Measurements from ENCODE around the gene ST8SIA6.
"Not testable (repeated sequence)": the region's sequence is repeated elsewhere in the genome, so short reads cannot be mapped to it uniquely, and the experiment has no call there.

The ST8SIA6 gene, protein sequence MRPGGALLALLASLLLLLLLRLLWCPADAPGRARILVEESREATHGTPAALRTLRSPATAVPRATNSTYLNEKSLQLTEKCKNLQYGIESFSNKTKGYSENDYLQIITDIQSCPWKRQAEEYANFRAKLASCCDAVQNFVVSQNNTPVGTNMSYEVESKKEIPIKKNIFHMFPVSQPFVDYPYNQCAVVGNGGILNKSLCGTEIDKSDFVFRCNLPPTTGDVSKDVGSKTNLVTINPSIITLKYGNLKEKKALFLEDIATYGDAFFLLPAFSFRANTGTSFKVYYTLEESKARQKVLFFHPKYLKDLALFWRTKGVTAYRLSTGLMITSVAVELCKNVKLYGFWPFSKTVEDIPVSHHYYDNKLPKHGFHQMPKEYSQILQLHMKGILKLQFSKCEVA

DNA sequence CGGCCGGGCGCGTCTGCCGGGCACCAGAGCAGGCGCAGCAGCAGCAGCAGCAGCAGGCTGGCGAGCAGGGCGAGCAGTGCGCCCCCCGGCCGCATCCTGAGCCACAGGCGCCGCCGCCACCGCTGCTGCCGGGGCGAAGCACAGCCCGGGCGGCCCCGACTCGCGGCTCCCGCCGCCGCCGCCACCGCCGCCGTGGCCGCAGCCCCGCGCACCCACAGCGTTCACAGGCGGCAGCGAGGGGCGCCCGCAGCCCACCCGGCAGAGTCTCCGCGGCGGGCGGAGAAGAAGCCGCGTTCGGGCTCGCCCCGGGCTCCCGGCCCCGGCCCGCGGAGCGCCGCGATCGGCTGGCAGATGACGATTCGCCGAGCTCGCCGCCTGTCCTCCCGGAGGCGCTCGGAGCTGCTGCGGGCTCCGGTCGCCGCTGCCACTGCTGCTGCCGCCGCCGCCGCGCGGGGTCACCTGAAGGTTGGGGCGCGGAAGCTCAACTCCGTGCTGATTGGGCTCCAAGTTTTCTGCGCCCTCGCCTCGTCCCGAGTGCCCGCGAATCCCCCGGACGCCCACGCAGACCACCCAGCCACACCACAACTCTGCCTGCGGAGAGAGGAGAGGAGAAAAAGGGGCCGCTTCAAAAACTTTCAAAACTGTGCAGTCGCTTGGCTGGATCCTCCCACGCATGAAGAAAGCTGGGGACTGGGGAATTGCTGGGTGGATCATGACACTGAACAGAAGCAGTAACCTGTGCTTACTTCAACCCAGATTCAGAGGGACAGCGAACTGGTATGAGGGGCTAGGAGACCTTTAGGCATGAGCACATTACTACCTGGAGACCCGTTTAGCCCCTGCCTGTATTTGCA is at the start of gene ST8SIA6:
Gene ST8SIA6, minus strand, starts transcription at position 435 of the 854 bp plus-strand sequence. Its CDS starts 340 bp downstream, at position 95.
- peak; percentile 28 for DNase-seq

DNA sequence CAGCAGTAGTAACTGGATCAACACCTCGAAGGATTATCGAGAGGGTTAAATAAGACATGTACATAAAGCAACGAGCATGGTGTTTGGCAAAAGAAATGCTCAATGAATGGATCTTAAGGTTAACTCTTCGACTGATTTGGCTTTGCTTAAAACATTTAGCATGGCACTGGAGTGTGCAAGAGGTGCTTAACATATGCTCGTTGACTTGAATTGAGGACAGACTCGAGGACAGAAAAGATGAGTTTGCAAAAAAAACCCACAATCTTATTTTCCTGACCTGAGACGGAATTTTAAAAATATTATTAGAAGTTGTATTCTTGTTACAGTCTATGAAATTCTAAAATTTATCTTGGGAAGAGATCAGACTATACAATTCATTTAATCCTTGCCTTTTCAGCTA is 49.4 kb upstream of the ST8SIA6 start:
- DNase-seq, result no peak

DNA sequence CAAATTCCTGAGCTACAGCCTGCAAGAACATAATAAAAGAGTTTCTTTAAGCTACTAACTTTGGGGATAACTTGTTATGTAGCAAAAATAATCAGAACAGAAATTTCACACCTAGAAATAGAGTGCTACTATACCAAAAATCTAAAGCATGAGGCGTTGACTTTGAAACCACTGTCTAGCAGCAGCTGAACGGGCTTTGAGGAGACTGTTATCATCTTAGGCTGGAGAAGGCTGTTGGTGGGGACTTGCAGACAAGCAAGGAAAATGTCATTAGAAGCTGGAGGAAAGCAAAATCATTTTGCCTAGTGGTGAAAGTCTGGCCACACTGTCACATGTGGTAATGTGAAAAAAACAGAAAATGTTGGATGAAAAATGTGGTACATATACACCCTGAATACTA is 48.4 kb upstream of the ST8SIA6 start:
- DNase-seq, result no peak

DNA sequence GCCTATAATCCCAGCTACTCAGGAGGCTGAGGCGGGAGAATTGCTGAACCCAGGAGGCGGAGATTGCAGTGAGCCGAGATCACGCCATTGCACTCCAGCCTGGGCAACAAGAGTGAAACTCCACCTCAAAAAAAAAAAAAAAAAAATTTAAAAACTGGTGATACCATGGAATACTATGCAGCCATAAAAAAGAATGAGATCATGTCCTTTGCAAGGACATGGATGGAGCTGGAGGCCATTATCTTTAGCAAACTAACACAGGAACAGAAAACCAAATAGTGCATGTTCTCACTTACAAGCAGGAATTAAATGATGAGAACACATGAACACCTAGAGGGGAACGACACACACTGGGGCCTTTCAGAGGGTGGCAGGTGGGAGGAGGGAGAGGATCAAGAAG is 44.6 kb upstream of the ST8SIA6 start:
- DNase-seq, result not testable (repeated sequence)

DNA sequence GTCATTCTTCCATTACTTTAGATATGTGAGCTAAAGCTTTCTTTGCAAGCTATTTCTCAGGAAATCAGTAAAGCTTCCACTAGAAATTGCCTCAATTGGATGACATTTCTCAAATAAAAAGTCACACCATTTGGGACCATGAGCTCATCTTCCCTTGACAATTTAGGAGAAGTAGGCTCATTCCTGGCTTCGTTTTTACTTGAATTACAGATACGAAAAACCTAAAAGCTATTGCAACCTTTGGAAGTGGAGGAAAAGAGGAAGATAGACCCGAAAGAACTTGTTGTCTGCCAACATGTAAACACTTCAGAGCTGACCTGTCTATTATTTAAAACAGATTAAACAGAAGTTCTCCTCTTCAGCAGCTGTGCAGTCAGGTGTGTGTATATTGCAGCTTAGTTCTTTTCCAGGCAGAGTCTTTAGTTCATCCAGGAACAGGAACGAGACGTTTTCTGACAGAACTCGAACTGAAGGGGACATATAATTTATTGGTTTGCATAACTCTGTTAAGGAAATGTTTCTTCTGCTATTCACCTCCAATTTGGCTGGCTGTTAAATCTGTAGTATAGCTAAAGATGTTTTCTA is 43.1 kb upstream of the ST8SIA6 start:
- no peak for DNase-seq

DNA sequence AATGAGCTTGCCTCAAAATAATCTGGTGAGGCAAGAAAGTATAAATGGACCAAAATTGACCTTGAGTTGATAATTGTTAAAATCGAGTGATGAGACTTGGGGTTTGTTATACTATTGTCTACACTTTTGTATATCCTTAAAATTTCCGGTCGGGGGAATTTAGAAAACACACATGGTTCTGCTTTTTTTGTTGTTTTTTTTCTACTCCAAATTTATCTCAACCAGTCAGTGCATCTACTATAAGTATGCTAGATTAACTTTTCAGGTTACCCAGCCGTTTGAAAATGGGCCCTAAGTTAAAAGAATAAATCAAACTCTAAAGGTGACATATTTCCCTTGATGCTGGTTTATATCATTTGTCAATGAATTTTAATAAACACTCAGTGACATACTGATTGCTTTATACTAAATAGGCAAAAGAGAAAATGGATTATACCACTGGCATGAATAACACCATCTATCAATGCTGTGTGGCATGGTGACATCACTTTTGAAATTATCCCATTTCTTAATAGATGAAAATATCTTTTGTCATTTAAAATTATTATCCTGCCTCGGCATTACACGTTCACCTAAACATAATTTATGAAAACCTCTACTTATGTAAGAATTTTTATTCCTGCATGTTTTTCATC is 40.3 kb upstream of the ST8SIA6 start:
- DNase-seq, result no peak

DNA sequence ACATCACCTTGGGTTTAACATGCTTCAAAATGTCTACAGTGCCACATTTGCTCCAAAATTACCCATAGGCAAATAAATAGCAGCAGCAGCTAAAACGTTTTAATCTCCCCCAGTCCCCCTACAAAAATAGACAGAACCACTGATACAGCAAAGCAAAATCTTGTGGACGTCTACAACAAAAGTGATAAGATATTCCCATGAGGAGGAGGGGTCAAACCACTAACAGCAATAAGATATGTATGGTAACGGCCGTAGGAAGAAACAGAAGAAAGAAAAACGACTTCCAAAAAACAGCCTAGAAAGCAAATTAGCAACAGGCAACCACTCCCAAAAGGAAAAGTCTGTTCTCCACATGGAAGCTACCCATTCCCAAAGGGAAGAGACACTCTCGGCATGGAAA is 34.5 kb upstream of the ST8SIA6 start:
- DNase-seq, result no peak

DNA sequence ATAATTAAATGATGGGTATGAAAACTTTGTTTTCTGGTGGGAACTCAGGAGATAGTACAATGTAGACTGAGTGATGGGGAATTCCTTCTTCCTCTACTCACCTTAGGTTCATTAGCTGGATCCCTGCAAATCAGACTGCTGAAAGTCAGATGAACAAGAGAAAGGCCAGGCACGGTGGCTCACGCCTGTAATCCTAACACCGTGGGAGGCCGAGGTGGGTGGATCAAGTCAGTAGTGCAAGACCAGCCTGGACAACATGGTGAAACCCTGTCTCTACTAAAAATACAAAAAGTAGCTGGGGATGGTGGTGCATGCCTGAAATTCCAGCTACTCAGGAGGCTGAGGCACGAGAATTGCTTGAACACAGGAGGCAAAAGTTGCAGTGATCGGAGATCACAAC is 28.7 kb upstream of the ST8SIA6 start:
- no peak for DNase-seq

DNA sequence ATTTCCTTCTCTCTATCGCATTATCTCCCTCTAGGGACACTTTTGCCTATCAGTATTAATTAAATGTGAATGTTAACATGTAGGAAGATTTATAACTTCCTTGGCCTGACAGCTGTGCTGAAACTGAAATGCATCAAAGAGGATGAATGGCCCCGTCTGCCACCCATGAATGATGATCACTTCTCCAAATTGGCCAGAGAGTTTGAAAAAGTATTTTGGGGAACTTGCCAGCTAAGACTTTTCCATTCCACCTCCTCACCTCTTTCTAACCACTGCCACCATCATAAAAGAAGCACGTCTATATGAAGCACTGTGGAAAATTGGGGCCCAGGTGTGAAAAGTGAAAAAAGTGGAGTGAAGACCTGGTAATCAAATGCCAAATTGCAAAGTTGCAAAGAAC is 25.4 kb upstream of the ST8SIA6 start:
- DNase-seq, result no peak

DNA sequence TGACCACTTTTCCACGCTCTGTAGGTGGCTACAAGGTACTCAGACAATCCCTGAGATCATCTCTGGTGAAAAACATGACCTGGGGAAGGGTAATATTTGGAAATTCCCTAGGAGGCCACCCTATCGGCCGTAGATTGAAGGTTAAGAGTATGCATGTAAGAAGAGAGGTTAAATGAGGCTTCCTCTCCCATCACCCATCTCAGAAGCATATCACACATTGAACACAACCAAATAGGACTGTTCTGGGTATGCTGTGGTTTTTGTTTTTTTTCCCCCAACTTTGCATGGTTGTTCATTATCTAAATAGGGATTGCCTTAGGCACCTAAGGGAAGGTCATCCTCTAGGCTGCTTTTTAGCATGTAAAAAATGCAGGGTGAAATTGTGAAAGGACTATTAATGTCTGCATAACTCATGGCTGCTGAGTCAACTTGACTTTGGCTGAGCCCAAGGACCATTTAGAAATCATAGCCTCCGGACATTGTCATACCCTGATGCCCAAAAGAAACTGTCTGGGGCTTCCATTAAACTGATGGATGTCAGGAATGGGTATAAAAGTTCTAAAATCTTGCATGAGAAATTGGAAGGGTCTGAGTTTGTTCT is 24.7 kb upstream of the ST8SIA6 start:
- no peak for DNase-seq

DNA sequence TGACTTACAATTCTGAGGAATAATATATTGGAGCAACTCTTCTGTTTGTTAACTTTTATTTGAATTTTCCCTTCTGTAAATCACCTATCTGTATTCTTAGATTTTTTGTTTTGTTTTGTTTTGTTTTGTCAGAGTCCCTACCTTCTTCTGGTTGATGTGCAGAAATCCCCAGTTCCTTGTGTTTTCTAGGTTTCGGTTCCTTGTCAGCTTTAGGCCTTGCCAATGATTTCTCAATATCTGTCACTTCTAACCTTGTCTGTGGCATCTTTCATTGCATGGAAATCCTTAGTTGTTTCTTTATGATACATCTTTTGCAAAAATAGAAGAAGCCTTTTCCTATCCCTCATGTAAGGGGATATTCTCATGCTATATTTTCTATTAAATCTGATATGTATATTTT is 21.7 kb upstream of the ST8SIA6 start:
- DNase-seq, result no peak

DNA sequence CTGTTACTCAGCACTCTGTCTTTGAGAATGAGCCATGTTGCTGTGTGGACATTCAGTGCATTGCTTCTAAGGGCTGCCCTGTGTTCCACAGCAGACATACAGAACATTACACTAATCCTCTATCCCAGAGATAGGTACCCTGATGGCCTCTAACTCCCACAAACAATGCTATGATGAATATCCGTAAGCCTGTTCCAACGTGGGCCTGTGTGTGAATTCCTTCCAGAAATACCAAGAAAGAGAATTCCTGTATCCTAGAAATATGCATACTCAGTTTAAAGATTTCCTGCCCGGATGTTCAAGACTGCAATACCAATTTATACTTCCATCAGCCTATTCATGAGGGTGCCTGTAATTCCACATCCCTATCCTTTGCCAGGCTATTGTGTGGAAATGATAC is 21.3 kb upstream of the ST8SIA6 start:
- DNase-seq, result no peak

DNA sequence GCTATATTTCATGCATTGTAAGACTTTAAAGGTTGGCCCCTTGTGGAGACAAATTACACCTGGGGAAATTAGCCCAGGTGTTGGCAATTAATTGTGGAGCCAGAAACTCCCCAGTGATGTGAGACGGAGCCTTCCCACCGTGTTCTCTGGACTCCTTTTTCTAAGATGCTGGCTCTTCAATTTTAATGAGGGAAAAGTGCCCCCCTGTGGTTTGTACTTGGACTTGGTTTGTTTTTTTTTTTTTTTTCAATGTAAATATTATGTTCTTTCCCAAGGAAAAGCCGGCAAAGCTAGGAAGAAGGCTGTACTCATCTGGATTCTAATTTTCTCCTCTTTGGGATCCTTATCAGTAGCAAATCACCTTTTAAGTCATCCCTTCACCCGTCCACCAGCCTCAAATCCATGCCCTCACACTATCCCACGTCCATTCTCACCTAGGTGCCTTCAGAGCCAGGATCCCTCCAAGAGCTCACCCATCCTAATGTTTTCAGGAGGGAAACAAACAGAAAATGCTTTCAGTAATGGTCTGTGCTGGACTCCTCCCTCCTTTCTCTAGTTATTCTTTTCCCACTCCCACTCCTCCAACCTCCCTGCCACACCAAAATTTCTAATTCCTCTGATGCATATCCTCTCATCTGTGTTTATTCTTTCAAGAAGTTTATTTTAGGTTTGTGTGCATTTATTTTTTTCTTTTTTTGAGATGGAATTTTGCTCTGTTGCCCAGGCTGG is 20.4 kb upstream of the ST8SIA6 start:
- peak; percentile 1 for DNase-seq

DNA sequence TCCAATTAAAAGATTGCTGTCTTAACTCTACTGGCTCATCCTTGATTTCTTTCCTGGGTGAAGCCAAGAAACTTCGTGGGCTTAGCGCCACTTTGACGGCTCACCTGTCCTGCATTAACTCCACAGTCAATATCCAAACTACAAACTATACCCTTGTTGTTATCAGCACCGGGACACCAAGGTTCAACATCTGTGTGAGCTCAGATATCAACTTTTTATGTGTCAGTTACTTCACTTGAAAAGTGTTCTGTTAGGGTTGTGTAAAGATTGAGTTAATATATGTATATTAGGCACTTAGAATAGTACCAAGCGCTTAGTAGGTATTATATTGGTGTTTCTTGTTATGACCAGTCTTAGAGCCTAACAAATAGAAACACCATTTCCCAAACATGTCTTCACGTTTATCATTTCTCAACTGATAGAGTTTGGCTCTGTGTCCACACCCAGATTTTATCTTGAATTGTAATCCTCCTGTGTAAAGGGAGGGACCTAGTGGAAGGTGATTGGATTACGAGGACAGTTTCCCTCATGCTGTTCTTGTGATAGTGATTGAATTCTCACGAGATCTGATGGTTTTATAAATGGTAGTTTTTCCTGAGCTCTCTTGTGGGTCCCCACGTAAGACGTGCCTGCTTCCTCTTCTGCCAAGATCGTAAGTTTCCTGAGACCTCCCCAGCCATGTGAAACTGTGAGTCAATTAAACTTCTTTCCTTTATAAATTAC is 19.0 kb upstream of the ST8SIA6 start:
- DNase-seq, result no peak

DNA sequence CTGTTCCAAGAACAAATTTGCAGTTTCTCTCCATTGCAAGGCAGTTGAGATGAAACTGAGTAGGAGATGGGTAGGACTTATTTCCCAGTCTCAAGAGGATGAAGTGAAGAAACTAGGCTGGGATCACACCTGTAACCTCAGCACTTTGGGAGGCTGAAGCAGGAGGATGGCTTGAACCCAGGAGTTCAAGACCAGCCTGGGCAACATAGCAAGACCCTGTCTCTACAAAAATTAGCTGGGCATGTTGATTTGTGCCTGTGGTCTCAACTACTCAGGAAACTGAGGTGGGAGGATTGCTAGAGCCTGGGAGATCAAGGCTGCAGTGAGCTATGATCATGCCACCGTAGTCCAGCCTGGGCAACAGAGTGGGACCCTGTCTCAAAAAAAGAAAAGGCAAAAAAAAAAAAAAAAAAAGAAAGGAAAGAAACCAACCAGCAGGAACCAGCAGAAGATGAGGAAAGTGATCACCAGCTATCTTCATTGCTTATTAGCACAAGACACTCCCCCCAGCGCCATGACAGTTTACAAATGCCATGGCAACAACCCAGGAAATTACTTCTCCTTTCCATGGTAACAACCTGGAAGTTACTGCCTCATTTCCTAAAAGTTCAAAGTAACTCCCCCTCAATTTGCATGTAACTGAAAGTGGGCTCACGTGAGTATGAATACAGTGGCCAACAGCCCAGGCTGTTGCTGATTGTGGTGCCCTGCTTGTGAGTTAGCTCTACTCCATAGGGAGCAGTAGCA is 18.3 kb upstream of the ST8SIA6 start:
- no peak for DNase-seq

DNA sequence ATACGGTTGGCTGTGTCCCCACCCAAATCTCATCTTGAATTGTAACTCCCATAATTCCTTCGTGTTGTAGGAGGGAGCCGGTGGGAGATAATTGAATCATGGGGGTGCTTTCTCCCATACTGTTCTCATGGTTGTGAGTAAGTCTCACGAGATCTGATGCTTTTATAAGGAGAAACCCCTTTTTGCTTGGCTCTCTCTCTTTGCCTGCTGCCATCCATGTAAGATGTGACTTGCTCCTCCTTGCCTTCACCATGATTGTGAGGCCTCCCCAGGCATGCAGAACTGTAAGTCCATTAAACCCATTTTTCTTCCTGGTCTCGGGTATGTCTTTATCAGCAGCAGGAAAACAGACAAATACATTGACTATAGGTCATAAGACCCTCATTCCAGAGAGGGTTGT is 15.9 kb upstream of the ST8SIA6 start:
- no peak for DNase-seq

DNA sequence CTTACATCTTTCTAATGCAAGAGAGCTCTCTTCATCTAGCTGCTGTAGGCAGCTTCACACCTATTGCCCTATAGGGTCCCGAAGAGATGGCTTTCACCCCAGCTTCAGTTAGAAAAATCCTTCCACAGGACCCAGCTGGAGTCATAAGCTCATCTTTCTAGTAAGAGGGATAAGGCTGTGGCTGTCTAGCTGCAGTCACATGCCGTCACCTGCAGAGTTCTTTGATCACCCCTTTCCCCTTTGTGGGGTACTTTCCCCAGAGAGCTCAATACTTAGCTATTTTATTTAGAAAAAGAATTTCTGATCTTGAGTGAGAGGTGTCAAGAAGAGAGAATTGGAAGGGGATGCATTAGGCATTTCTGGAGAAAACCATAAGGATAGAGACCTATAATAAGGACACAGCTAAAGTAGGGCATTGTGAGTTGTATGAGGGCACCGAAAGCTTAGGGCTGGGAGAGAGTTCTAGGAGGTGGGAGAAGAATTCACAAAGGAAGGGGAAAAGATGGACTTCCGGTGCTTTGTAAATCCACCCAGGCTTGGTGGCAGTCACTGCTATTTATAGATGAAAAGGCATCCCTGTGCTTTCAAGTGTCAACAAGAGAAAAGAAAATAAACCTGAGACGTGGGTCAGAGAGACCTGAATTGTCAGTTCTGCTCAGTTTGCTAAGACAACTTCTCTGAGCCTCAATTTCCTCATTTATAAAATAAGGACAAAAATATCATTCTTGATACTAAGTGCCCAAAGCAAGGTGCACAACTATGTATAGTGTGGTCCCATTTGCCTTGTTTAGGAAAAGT is 11.1 kb upstream of the ST8SIA6 start:
- no peak for DNase-seq

DNA sequence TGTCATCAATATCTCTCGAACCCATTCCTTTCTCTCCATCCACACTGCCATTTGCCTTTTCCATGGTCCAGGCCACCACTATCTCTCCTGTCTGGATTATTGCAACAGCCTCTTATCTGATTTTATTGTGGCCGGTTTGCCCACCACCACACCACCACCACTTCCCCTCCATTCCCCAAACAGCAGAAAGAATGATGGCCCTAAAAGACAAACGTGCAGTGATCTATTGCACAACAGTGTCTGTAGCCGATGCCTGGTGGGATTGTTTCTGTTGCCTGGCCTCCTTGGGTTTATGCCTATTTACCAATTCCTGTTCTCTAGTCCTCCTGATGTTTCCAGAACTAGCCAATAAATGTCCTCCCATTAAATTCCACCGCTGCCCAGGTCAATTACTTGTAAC is 10.2 kb upstream of the ST8SIA6 start:
- no peak for DNase-seq

DNA sequence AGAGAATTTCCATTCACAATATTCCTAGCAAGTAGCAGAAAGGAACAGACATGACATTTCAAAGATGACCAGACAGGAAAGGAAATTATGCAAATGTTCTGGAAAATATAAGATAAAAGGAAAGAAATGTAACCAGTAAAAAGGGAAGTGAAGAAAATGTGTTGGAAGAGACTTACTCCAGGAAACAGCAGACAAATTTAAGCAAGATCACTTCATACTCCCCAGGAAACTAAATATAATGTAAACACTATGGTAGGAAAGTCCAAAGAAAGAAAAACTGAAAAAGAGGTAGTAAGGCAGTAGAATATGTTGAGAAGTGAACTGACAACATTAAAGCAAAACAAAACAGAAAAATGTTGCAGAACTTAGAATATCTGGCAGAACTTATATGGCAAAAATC is 6.4 kb upstream of the ST8SIA6 start:
- DNase-seq, result no peak

DNA sequence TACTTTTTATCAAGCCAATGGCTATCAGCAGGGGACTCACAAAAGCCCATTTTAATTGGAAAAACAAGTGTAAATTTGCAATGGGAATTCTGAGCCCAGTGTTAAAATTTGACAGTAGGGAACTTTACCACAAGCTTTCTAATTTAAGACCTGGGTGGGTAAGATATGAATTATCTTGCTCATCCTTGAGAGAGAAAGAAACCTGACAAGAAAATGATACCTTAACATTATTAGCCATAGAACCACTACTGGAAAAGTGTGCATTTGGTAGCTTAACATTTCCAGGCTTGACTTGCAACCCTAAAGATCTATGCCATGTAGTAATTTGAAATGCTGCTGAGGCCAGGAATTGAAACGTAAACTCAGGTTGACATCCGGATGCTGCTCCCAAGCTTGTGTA is 2.7 kb upstream of the ST8SIA6 start:
- no peak for DNase-seq

Data from NCI-H1092 treated with DMSO at 0.1 percent for 48 hours (cell line).